ENCODE measurements around the gene SPATA24. TPM values are rescaled to one million over a fixed set of nuclear protein-coding genes. Genes with fewer than 3 reads are reported as not detected.

Gene SPATA24
- total and polyA plus RNA-seq, 2 of the 13 experiments (the other 11 are each of a cell fraction or from before 2014, with no cell fraction given): 6.0 to 11.1 TPM

GRCh38 chr5:139383275-139383992 lies 20.5 kb downstream of the SPATA24 start, which contains the start of gene SLC23A1 (continued):
- TF ChIP-seq HNF4G (IDR thresholded peaks at IDR 0.05; ENCODE audit: borderline replicate concordance, low read depth, low read length) (peak; percentile 72; the same call in 1 of the 2 replicates), HNF4G (CRISPR knock-in tag; IDR thresholded peaks at IDR 0.05; ENCODE audit: borderline replicate concordance, low read depth) (no peak), FOXP1 (IDR thresholded peaks at IDR 0.05) (no peak), FOXP1 (CRISPR knock-in tag; IDR thresholded peaks at IDR 0.05) (peak; percentile 19; the same call in 1 of the 2 replicates), AKAP8 (CRISPR knock-in tag; IDR thresholded peaks at IDR 0.05) (no peak), HNF4A (CRISPR knock-in tag; IDR thresholded peaks at IDR 0.05) (peak; percentile 55), MEF2D (CRISPR knock-in tag; IDR thresholded peaks at IDR 0.05) (no peak), ZBTB38 (CRISPR knock-in tag; IDR thresholded peaks at IDR 0.05) (peak; percentile 21; the same call in 1 of the 2 replicates), PAXIP1 (CRISPR knock-in tag; conservative IDR thresholded peaks at IDR 0.05) (peak; percentile 78), KMT2B (CRISPR knock-in tag; IDR thresholded peaks at IDR 0.05) (0 out of 2 replicates have a peak, but pooled peaks have one; percentile 32), NFIB (CRISPR knock-in tag; IDR thresholded peaks at IDR 0.05; ENCODE audit: borderline replicate concordance) (no peak), SOX13 (IDR thresholded peaks at IDR 0.05) (peak; percentile 65; the same call in 1 of the 2 replicates), SOX13 (CRISPR knock-in tag; conservative IDR thresholded peaks at IDR 0.05 in 1 of 2, IDR thresholded peaks at IDR 0.05 in 1 of 2) (peak in 1 of 2 experiments; percentile 79; a peak in 2 of 4 replicates), HIC2 (CRISPR knock-in tag; IDR thresholded peaks at IDR 0.05; ENCODE audit: low read depth) (peak; percentile 94), THAP9 (CRISPR knock-in tag; IDR thresholded peaks at IDR 0.05; ENCODE audit: borderline replicate concordance) (0 out of 2 replicates have a peak, but pooled peaks have one; percentile 12), JARID2 (CRISPR knock-in tag; IDR thresholded peaks at IDR 0.05; ENCODE audit: insufficient replicate concordance) (no peak), GATAD2A (CRISPR knock-in tag; IDR thresholded peaks at IDR 0.05) (peak; percentile 74), THAP7 (CRISPR knock-in tag; IDR thresholded peaks at IDR 0.05) (0 out of 2 replicates have a peak, but pooled peaks have one; percentile 53), HNF1B (CRISPR knock-in tag; IDR thresholded peaks at IDR 0.05) (0 out of 2 replicates have a peak, but pooled peaks have one; percentile 21)

All from HepG2 (cell line).